Kidney (tissue), 14 donors: ENCODE measurements around the gene ENO3. TPM values are rescaled to one million over a fixed set of nuclear protein-coding genes. Genes with fewer than 3 reads are reported as not detected.

Experiments used
- DNase-seq, 5 donors: peaks; one replicate each; pipeline ENCODE4 v3.0.0-alpha.2; 2013 to 2020
- FAIRE-seq: peaks from 2 replicates; lab custom pipeline; 2012; peaks lifted over from hg19 to GRCh38; lab: Jason Lieb, UNC
- H3K27ac ChIP-seq, 2 donors: one replicate each; pipeline ENCODE4 v1.7.0; 2013; ENCODE audit warnings: low read depth in 2 of 2, low read length in 2 of 2, inconsistent platforms in 1 of 2
- H3K27me3 ChIP-seq: one replicate; pipeline ENCODE4 v1.7.1; 2013; ENCODE audit warnings: low read length, inconsistent platforms; ENCODE audit not compliant: control insufficient read depth, insufficient read depth
- H3K36me3 ChIP-seq, 3 donors: one replicate each; pipeline versions ENCODE4 v1.7.0 to v1.7.1; 2013; ENCODE audit warnings: low read length in 3 of 3, control low read depth in 1 of 3, inconsistent platforms in 1 of 3; ENCODE audit not compliant: insufficient read depth in 3 of 3, control insufficient read depth in 2 of 3
- H3K4me1 ChIP-seq, 3 donors: one replicate each; pipeline versions ENCODE4 v1.7.0 to v1.7.1; 2013; ENCODE audit warnings: low read length in 3 of 3, inconsistent platforms in 1 of 3, low read depth in 1 of 3; ENCODE audit not compliant: control insufficient read depth in 2 of 3, insufficient read depth in 2 of 3
- H3K4me3 ChIP-seq, 3 donors: one replicate each; pipeline versions ENCODE4 v1.7.0 to v1.8.1; 2013; ENCODE audit warnings: low read length in 3 of 3, control low read depth in 1 of 3, inconsistent platforms in 1 of 3
- H3K9ac ChIP-seq, 3 donors: one replicate each; pipeline versions ENCODE4 v1.7.0 to v1.7.1; 2013; ENCODE audit warnings: low read length in 3 of 3, control low read depth in 1 of 3, inconsistent platforms in 1 of 3
- H3K9me3 ChIP-seq, 3 donors: one replicate each; pipeline versions ENCODE4 v1.7.0 to v1.7.1; 2013; ENCODE audit warnings: low read length in 3 of 3, control low read depth in 1 of 3, inconsistent platforms in 1 of 3; ENCODE audit not compliant: control insufficient read depth in 2 of 3, insufficient read depth in 1 of 3
- CTCF ChIP-seq: IDR thresholded peaks from 3 replicates; pipeline ENCODE4 v1.5.1; 2012; ENCODE audit warnings: mild to moderate bottlenecking, moderate library complexity, borderline replicate concordance; ENCODE audit not compliant: insufficient read depth; ENCODE audit errors: extremely low read depth
- intact Hi-C: fragments of 100-400 bp; cut with DNase I; formaldehyde crosslinking; loops from one replicate; pipeline ENCODE4 v1.11.1; 2022
- polyA plus RNA-seq: library from polyadenylated mRNA; stranded (reverse); fragments of 350-450 nt; fragmentation: Illumina TruSeq; extraction: RNeasy Lipid Tissue Mini Kit (QIAGEN cat#74804); gene quantifications from one replicate; pipeline ENCODE4 v1.2.3, GENCODE V29; 2014; ENCODE audit warnings: low read depth, low replicate concordance; ENCODE audit not compliant: insufficient read depth
- total RNA-seq: library from RNA; stranded (reverse); fragmentation: NEBNext Ultra II Directional; extraction: Animal tissue kit (Norgen Biotek cat#: 25700); gene quantifications from one replicate; pipeline ENCODE4 v1.2.1, GENCODE V29; 2021
- donor health status: control.
- donor health status: control.
- donor health status: control.
- donor health status: control.
- donor health status: control.
- donor health status: DM: yes; HTN: yes; CAD: no.
- donor health status: Normal renal cell carcinoma (clear cell type).

ENO3 gene
- total and polyA plus RNA-seq, 2 donors from 2014 or later, result 6.9 to 17.8 TPM

DNA sequence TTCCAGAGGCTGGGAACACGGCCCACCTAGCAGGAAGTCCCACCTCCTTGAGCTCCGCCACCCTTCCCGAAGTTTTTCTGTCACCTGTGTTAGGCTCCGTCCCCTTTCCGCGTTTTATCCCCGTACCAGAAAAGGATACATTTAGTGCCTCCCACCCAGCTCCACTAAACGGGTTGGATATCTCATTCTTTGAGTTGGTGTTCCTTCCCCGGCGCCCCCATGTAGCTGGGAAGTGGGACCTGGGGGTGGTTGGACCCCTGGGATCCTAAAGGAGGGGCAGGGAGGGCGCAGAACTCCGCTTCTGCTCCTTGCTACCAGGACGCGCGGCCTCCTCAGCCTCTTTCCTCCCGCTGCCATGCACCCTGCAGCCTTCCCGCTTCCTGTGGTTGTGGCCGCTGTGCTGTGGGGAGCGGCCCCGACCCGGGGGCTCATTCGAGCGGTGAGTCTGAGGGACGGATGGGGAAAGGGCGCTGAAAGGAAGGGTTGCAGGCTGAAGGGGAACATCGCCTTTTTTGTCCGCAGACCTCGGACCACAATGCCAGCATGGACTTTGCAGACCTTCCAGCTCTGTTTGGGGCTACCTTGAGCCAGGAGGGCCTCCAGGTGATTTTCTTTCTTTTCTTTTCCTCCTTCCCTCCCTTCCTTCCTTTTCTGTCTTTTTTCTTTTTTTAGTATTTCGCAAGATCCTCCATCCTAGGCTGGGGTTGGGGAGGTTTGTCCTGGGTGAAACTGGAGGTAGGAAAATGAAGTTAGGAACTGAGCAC lies 10.2 kb upstream of the ENO3 start:
- intact Hi-C loops, result no loop called here
- FAIRE-seq (no peak), DNase-seq (peak in 2 of 5 donors; percentile 60 to 90)
- peaks cover 5 to 37% (median 18%) of the 10 kb centered on the region in 3 donors for H3K4me1 ChIP-seq
- peak overlapping the region; percentile 34 to 87 (median 68) for H3K9ac ChIP-seq
- H3K4me3 ChIP-seq, result peak overlapping the region; percentile 68 to 95 (median 84)
- TF ChIP-seq CTCF, result no peak
- peak overlapping the region; percentile 86 to 87 for H3K27ac ChIP-seq
- no peaks in the 10 kb centered on the region for H3K9me3 ChIP-seq
- H3K27me3 ChIP-seq, result no peaks in the 10 kb centered on the region
- H3K36me3 ChIP-seq, result peaks cover 2 to 36% (median 22%) of the 10 kb centered on the region in 3 donors

GRCh38 chr17:4941319-4941610 lies 9.7 kb upstream of the ENO3 start:
- Histone ChIP-seq H3K9ac (peak overlapping the region; percentile 34 to 87 (median 68)), H3K4me1 (peaks cover 5 to 39% (median 20%) of the 10 kb centered on the region in 3 donors), H3K36me3 (peaks cover 4 to 39% (median 24%) of the 10 kb centered on the region in 3 donors), H3K9me3 (no peaks in the 10 kb centered on the region), H3K27ac (no peak overlapping the region), H3K27me3 (no peaks in the 10 kb centered on the region), H3K4me3 (peak overlapping the region; percentile 68 to 95 (median 84))
- DNase-seq (no peak), FAIRE-seq (no peak)
- TF ChIP-seq CTCF, result no peak
- intact Hi-C loops, result no loop called here

DNA sequence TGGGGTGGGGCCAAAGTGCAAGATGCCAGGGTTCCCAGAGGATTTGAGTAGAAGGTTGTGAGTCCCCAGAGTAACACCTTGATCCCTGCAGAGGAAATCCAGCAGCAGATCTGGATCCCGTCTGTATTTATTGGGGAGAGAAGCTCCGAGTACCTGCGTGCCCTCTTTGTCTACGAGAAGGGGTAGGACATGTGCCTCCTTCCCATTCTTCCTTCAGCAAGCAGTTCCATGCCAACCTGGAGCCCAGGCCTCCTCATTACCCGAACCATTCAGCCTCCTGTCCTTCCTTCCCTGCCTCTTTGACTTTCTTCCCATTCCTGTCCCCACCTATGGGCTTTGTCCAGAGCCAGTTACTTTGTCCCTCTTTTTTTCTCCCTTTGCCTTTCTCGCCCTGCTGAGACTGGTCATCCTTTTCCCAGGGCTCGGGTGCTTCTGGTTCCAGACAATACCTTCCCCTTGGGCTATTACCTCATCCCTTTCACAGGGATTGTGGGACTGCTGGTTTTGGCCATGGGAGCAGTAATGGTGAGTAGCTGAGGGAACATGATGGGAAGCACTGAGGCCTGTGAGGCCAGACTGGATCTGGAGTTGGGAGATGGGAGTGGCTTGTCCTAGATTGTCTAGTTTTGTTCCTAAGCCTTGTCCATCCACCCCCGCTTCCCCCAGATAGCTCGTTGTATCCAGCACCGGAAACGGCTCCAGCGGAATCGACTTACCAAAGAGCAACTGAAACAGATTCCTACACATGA lies 8.0 kb upstream of the ENO3 start:
- H3K4me1 ChIP-seq, result peaks cover 5 to 43% (median 25%) of the 10 kb centered on the region in 3 donors

More for the DNA sequence above, 8.0 kb upstream of the ENO3 start:
- H3K27me3 ChIP-seq, result no peaks in the 10 kb centered on the region
- TF ChIP-seq CTCF, result no peak
- H3K9me3 ChIP-seq, result no peaks in the 10 kb centered on the region
- peak overlapping the region in 1 of 2 donors; percentile 15 for H3K27ac ChIP-seq
- DNase-seq (no peak), FAIRE-seq (no peak)
- peaks cover 6 to 33% (median 22%) of the 10 kb centered on the region in 3 donors for H3K36me3 ChIP-seq
- intact Hi-C loops, result no loop called here
- no peak overlapping the region for H3K9ac ChIP-seq
- no peak overlapping the region for H3K4me3 ChIP-seq
